GM12878 (cell line): ENCODE measurements around the gene NCAM1. TPM values are rescaled to one million over a fixed set of nuclear protein-coding genes. Genes with fewer than 3 reads are reported as not detected.

Experiments used
- ATAC-seq: fragments of 200-7000 bp; cut with Tn5 transposase; 3 replicates; pipeline ENCODE4 v1.9.1; 2020; ENCODE audit warnings: mild to moderate bottlenecking, moderate library complexity
- BruUV-seq: library from RNA; stranded (reverse); fragments of 400-500 nt; replicated peaks from 2 replicates; lab custom pipeline; 2021; lab: Mats Ljungman, UMichigan
- CTCF ChIA-PET: fragments of 300-600 bp; sonication (Branson Sonifier 250); formaldehyde crosslinking; extraction: SDS; loops from one replicate; lab custom pipeline; 2021; ENCODE audit warnings: inconsistent platforms; lab: Yijun Ruan, JAX
- POLR2A ChIA-PET: fragments of 350-600 bp; formaldehyde crosslinking; extraction: SDS; loops from one replicate; lab custom pipeline; 2021; ENCODE audit warnings: inconsistent platforms; lab: Charles Lee
- RAD21 ChIA-PET: fragments of 300-600 bp; sonication (Branson Sonifier 250); formaldehyde crosslinking; loops from one replicate; lab custom pipeline; 2023; ENCODE audit warnings: antibody characterized with exemption; ENCODE audit not compliant: unreplicated experiment; lab: Charles Lee
- SMC1A ChIA-PET: fragments of 300-600 bp; sonication (Branson Sonifier 250); formaldehyde crosslinking; loops from one replicate; lab custom pipeline; 2023; ENCODE audit not compliant: unreplicated experiment, uncharacterized antibody; lab: Charles Lee
- DNase-seq: peaks from one replicate; pipeline ENCODE4 v3.0.0-alpha.2; 2011; ENCODE audit warnings: low read depth, low spot score
- FAIRE-seq: peaks from 3 replicates; lab custom pipeline; 2011; peaks lifted over from hg19 to GRCh38; lab: Jason Lieb, UNC
- H2AFZ ChIP-seq: 2 replicates; pipeline ENCODE4 v1.6.0; 2011; ENCODE audit warnings: low read depth, low read length, control low read depth; ENCODE audit not compliant: control insufficient read depth
- H3K27ac ChIP-seq: 2 replicates; pipeline ENCODE4 v1.5.1; 2011; ENCODE audit warnings: control low read depth; ENCODE audit not compliant: control insufficient read depth, insufficient read depth
- H3K27me3 ChIP-seq, 2 experiments: replicated peaks in 1 of 2; 2 replicates each; pipeline versions ENCODE4 v1.6.0 to v1.6.1; 2011; ENCODE audit warnings: low read length in 1 of 2; ENCODE audit not compliant: control insufficient read depth in 2 of 2, insufficient read depth in 2 of 2
- H3K36me3 ChIP-seq, 2 experiments: 2 replicates each; pipeline ENCODE4 v1.5.1; 2011; ENCODE audit warnings: low read length in 1 of 2; ENCODE audit not compliant: control insufficient read depth in 2 of 2, insufficient read depth in 2 of 2
- H3K4me1 ChIP-seq: 2 replicates; pipeline ENCODE4 v1.6.1; 2011; ENCODE audit warnings: mild to moderate bottlenecking, low read length, moderate library complexity, mixed read lengths; ENCODE audit not compliant: control insufficient read depth, insufficient read depth
- H3K4me2 ChIP-seq: 2 replicates; pipeline ENCODE4 v1.6.0; 2011; ENCODE audit warnings: control low read depth; ENCODE audit not compliant: control insufficient read depth, insufficient read depth
- H3K4me3 ChIP-seq: fragments of 200-600 bp; sonication (generic); 2 replicates; pipeline ENCODE4 v1.5.1; 2016
- H3K79me2 ChIP-seq: 2 replicates; pipeline ENCODE4 v1.6.0; 2011; ENCODE audit warnings: low read length; ENCODE audit not compliant: control insufficient read depth, insufficient read depth
- H3K9ac ChIP-seq: 2 replicates; pipeline ENCODE4 v1.8.0; 2011; ENCODE audit warnings: low read length, control low read depth, mixed read lengths; ENCODE audit not compliant: control insufficient read depth, insufficient read depth
- H3K9me3 ChIP-seq: replicated peaks from 3 replicates; pipeline ENCODE4 v1.5.1; 2011; ENCODE audit warnings: mild to moderate bottlenecking, low read length; ENCODE audit not compliant: control insufficient read depth, insufficient read depth
- H4K20me1 ChIP-seq: 2 replicates; pipeline ENCODE4 v1.6.0; 2011; ENCODE audit not compliant: control insufficient read depth, insufficient read depth
- CREB1 ChIP-seq: IDR thresholded peaks from 2 replicates; pipeline ENCODE4 v1.6.1; 2012; ENCODE audit warnings: low read depth, mild to moderate bottlenecking, inconsistent platforms
- CUX1 ChIP-seq: IDR thresholded peaks from 2 replicates; pipeline ENCODE4 v1.6.1; 2012; ENCODE audit warnings: improper control_type of control experiment, low read depth, low read length; ENCODE audit not compliant: insufficient replicate concordance
- HSF1 ChIP-seq: fragments of 150-350 bp; IDR thresholded peaks from 2 replicates; pipeline ENCODE4 v1.6.1; 2014; ENCODE audit warnings: mild to moderate bottlenecking, low read depth, low read length
- IRF5 ChIP-seq: fragments of 450-650 bp; IDR thresholded peaks from 2 replicates; pipeline ENCODE4 v1.6.1; 2017; ENCODE audit warnings: borderline replicate concordance
- JUND ChIP-seq: IDR thresholded peaks from 2 replicates; pipeline ENCODE4 v1.6.1; 2012; ENCODE audit warnings: low read depth, mild to moderate bottlenecking, low read length, improper control_type of control experiment, moderate library complexity
- MTA3 ChIP-seq: IDR thresholded peaks from 2 replicates; pipeline ENCODE4 v1.6.1; 2012; ENCODE audit warnings: low read length, inconsistent platforms, borderline replicate concordance
- MYB ChIP-seq: fragments of 150-350 bp; IDR thresholded peaks from 2 replicates; pipeline ENCODE4 v1.6.1; 2014; ENCODE audit warnings: mild to moderate bottlenecking, low read depth, low read length, borderline replicate concordance
- PBX3 ChIP-seq: IDR thresholded peaks from 2 replicates; pipeline ENCODE4 v1.6.1; 2011; ENCODE audit warnings: mild to moderate bottlenecking, low read depth, low read length, moderate library complexity; ENCODE audit not compliant: insufficient replicate concordance
- POU2F2 ChIP-seq: IDR thresholded peaks from 3 replicates; pipeline ENCODE4 v1.6.1; 2011; ENCODE audit warnings: low read depth, mild to moderate bottlenecking, low read length, borderline replicate concordance
- ZNF687 ChIP-seq: fragments of 450-650 bp; IDR thresholded peaks from 2 replicates; pipeline ENCODE4 v1.6.1; 2017; ENCODE audit warnings: mild to moderate bottlenecking, moderate library complexity
- WGBS: methylation state at CpG from one replicate; pipeline ENCODE4 v1.1.6; 2016; ENCODE audit warnings: low lambda C conversion rate; ENCODE audit not compliant: insufficient replicate concordance, insufficient coverage; ENCODE audit errors: missing lambda C conversion rate; 5-methylcytosine and 5-hydroxymethylcytosine counted together
- in situ Hi-C: fragments of 300-500 bp; cut with MboI; formaldehyde crosslinking; loops from 9 replicates; pipeline ENCODE4 v1.14.3; 2018; ENCODE audit warnings: mixed read lengths
- intact Hi-C: fragments of 100-400 bp; cut with micrococcal nuclease; formaldehyde crosslinking; loops from one replicate; pipeline ENCODE4 v1.14.2; 2022; ENCODE audit not compliant: unreplicated experiment
- polyA plus RNA-seq, 11 experiments: library from polyadenylated mRNA; depleted of rRNA in 4 of 11; unstranded in 6 of 11; stranded (reverse) in 5 of 11; fragments of >200 nt; fragmentation: Nextera tagmentation in 4 of 11; fragmentation: Illumina TruSeq in 1 of 11; extraction: Ambion mirVana in 4 of 11; extraction: Trizol in 1 of 11; gene quantifications; 1 replicate in 1 of 11; 2 replicates in 10 of 11; pipeline versions ENCODE4 v1.2.1 to v1.2.3, GENCODE V29; 2011 to 2016; ENCODE audit warnings: inconsistent platforms in 2 of 11, missing spikeins in 2 of 11, low read depth in 1 of 11
- total RNA-seq, 4 experiments: library from RNA; depleted of rRNA in 3 of 4; stranded (reverse); fragments of >200 nt in 3 of 4; fragmentation: Illumina TruSeq in 1 of 4; extraction: Trizol in 1 of 4; gene quantifications; 2 replicates each; pipeline versions ENCODE4 v1.2.1 to v1.2.3, GENCODE V29; 2013 to 2021

NCAM1 gene
- total and polyA plus RNA-seq, 10 of the 15 experiments (the other 5 are each of a cell fraction or from before 2014, with no cell fraction given), result 0.10 to 0.23 (median 0.11) TPM; not detected in 7

- H3K27me3 ChIP-seq, result peaks cover 0 to 8% of the 10 kb centered on the region in 2 experiments; a peak in 2 of 4 replicates
- no peaks in the 10 kb centered on the region for H3K9me3 ChIP-seq
- 16% methylated on average over 4 of the region's 4 CpGs for WGBS
- no peaks in the 10 kb centered on the region for H3K4me1 ChIP-seq
- BruUV-seq, result no TSS peak
- SMC1A ChIA-PET, result interaction anchor here (0.8 kb wide), 1 partner anchor 14 kb away, joined by 3 read pairs; no protein-coding TSS in a partner anchor
- H3K9ac ChIP-seq, result no peak overlapping the region
- H3K4me2 ChIP-seq, result no peak overlapping the region
- intact Hi-C loops (no loop called here), in situ Hi-C loops (no loop called here)
- ATAC-seq (no peak), DNase-seq (no peak), FAIRE-seq (no peak)
- no peak overlapping the region for H3K27ac ChIP-seq
- CTCF ChIA-PET, result no interaction called here
- H2AFZ ChIP-seq, result no peak overlapping the region
- H3K36me3 ChIP-seq, result no peaks in the 10 kb centered on the region
- no peaks in the 10 kb centered on the region for H4K20me1 ChIP-seq
- RAD21 ChIA-PET, result no interaction called here
- POLR2A ChIA-PET, result no interaction called here
- no peak overlapping the region for H3K4me3 ChIP-seq
- no peaks in the 10 kb centered on the region for H3K79me2 ChIP-seq
- TF ChIP-seq MTA3 (no peak), CUX1 (no peak), CREB1 (no peak), IRF5 (no peak), JUND (no peak), ZNF687 (no peak), POU2F2 (no peak), PBX3 (no peak), MYB (no peak), HSF1 (no peak)
Measured at GRCh38 chr11:113173126-113173525, 211.9 kb downstream of the NCAM1 start.
